GM18907 (cell line): ENCODE measurements around the gene OLFML2B.

ENCODE experiments used
- ATAC-seq: cut with Tn5 transposase; IDR thresholded peaks from one replicate; pipeline ENCODE4 v1.9.1; 2021; ENCODE audit warnings: mild to moderate bottlenecking, moderate library complexity; ENCODE audit not compliant: unreplicated experiment

OLFML2B gene

DNA sequence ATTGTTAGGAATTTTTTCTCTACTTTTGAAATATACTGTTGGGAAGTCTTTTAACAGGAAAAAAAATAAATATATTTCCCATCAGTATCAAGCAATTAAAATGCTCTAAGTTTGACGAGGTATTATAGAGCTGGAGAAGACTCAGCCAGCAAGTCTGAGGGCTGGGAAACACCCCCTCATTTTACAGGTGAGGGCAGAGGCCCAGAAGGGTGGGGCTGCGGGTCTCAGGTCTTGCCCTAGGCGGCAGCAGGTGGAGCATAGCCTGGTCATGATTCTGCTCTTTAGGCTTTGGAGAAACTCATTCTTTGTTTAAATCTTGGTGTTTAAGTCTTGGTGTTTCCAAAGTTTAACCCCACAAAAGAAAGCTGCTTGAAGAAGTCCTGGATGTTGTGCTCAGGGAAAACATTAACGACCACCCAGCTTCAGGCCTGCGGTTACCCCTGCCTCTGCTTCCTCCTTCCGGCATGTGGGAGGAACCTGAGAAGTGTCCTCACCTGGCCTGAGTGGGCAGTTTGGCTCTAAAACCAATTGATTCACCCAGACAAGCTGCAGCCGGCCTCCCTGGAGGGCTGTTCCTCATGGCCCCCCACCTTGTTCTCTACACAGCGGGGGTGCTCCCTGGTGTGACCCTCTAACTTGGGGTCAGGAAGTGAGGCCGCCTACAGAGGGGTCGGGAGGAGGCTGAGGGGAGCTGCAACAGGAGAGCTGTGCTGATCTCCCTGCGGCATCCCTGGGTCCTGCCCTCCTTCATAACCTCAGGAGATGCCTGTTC is 41.7 kb downstream of the OLFML2B start:
- ATAC-seq = no peak

- no peak for ATAC-seq
Observed at GRCh38 chr1:161981126-161981525, 42.5 kb downstream of the OLFML2B start.

GRCh38 chr1:161978011-161978790 is 45.5 kb downstream of the OLFML2B start:
- no peak for ATAC-seq

GRCh38 chr1:161973924-161974845 is 49.5 kb downstream of the OLFML2B start:
- ATAC-seq = no peak

DNA sequence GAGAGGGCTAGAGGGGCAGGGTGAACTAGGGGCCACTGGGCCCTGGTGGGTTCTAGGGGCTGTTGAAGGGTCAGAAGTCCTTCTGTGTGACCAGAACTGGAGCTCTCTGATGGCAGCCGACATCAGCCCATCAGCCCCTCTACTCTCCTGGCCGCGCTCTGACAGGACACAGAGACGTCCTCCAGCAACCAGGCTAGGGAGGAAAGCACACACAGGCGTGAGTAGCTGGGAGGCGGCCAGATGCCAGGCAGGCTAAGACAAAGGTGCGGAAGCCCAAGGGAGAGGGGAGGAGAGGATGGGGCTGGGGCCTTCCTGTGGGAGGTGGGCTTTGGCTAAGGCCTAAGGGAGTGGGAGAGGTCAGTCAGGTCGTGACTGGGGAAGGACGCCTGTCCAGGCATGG is 50.8 kb downstream of the OLFML2B start:
- no peak for ATAC-seq

GRCh38 chr1:161970633-161971032 is 53.0 kb downstream of the OLFML2B start:
- no peak for ATAC-seq

DNA sequence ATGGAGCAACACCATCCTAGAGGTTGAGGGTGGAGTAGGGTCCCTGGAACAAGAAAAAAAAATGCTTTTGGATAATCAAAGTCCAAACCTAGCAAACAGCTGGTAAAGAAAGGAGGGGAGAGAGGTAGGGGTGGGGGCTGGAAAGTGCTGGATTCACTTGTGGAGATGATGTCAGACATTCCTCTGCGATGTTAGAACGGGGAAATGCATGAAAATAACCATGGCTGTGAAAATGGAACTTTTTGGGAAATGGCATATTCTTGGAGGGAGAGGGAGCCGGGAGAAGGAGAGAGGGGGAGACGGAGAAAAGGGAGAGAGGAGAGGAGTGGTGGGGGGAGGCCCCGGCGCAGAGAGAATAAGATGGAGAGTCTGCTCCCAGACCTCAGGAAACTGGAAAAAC is 53.6 kb downstream of the OLFML2B start:
- no peak for ATAC-seq

GRCh38 chr1:161966067-161966466 is 57.6 kb downstream of the OLFML2B start:
- no peak for ATAC-seq

- ATAC-seq = peak; percentile 89
Observed at GRCh38 chr1:161962091-161962887, 61.4 kb downstream of the OLFML2B start.

DNA sequence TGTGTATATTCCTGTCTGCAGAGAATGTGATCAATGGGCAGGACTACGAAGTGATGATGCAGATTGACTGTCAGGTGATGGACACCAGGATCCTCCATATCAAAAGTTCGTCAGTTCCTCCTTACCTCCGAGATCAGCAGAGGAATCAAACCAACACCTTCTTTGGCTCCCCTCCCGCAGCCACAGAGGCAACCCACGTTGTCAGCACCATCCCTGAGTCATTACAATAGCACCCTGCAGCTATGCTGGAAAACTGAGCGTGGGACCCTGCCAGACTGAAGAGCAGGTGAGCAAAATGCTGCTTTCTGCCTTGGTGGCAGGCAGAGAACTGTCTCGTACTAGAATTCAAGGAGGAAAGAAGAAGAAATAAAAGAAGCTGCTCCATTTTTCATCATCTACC is 65.2 kb downstream of the OLFML2B start:
- ATAC-seq = no peak

- no peak for ATAC-seq
Observed at GRCh38 chr1:161956930-161957329, 66.7 kb downstream of the OLFML2B start.

DNA sequence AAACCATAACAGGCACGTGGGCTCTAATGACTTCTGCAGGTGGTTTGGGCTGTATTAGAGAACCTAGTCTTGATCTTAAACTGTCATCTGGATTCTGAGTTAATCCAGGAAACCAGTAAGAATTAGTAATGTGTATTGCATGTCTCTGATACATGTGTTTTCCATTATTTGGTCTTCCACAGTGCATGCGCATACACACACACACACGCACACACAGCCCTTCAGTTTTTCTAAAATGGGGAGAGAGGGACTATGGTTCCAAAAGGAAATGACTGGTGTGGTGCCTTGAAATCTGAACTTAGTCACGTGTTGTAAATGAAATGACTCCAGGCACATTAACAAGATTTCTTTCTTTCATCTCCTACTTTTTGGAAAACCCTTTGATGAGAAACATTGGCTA is 67.6 kb downstream of the OLFML2B start:
- no peak for ATAC-seq

- ATAC-seq = no peak
Observed at GRCh38 chr1:161955606-161956005, 68.1 kb downstream of the OLFML2B start.

DNA sequence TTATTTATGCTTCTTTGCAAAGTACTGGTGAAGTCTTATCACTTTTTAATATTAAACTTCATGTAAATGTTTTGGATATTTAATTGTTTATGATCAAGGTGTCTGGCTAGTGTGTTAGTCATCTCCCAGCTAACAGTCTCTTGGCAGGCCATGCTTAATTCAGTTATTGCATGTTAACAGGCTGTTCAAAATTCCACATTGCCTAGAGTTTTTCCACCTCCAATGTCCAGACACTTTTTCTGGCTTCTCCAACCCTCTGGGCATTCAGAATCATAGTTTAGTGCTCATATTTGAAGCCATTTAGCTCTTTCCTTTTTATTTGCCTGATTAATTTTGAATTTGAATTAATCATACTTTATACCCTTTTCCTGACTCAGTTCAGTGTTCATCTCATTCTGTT is 69.2 kb downstream of the OLFML2B start:
- ATAC-seq = no peak

DNA sequence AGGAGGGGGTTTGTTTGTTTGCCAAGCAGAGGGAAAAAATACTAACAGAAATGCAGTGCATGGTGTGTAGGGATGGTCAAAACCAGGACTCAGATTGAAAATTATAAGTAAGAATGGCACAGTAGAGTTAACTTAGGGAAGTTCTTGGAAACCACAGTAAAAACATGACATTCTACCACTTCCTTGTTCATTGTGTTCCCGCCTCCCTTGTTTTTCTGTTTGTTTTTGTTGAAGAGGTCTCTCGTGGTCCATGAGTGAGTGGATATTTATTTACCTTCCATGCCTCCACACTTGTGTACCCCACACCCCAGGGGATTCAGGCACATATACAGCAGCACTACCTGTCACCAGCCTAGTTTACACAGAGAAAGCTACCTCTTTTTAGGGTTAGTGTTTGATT is 69.6 kb downstream of the OLFML2B start:
- ATAC-seq = no peak

DNA sequence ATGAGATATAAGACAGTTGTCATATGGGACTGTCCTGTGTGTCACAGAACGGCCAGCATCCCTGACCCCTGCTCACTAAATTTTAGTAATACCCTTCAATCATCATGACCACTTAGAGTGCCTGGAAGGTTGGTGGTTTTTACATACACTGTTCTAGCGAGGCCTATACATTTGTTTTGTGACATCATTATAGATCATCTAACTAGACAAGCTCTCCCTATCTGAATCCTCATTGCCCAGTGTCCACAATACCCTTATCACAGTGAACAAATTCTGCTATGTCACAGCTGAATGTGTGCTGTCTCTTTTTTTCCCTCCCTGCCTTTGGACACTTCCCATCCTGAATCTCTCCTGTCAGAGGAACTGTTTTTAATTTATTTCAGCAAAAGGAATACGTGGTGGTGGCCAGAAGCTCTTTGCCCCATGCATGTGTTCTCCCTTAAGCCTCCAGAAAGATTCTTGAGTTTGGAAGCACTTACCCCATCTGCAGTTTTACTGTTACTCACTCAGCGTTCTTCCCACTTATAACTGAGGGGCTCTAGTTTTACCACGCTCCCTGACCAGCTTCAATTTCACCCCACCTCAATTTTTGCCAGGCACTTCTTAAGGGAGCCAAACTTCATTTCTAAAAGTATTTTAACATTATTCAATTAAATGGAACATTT is 70.3 kb downstream of the OLFML2B start:
- no peak for ATAC-seq

DNA sequence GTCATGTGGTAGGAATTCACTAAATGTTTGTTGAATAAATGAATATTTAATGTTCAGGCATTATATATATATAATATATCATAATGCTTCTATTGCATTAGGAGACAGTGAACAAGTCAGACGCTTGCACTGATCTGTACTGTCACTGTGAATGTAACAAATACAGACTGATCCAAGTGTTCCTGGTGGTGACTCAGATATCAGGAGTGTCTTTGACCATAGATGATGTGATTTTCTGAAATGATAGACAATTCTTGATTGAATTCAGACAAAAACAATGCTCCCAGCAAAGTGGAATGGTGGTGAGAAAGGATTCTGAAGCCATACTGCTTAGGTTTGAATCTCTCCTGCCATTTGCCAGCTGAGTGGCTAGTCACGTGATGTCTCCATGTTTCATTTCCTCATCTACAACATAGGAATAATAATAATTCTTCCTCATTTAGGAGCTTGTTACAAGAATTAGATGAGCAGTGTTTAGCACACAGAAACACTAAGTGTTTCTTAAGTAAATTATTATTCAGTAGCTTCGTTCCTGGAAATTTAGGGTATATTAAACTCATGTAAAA is 71.0 kb downstream of the OLFML2B start:
- ATAC-seq = no peak

DNA sequence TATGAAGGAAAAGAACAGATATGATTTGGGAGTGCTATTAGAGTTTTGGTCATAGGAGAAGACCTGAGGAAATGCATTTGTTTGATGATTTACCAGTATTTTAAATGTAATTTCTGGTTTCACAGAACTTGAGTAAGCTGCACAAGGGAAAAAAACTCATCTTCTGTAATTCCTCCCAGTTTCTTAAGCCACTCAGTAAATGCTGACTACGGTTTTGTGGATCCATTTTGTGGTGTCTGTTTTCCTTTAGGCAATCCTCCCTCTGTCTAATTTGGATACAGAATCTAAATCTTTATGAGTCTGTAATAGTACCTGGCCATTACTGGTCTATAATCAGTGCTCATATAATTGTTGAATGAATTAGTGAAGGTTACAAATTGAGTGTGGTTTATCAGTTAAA is 72.0 kb downstream of the OLFML2B start:
- no peak for ATAC-seq

- ATAC-seq = no peak
Observed at GRCh38 chr1:161950377-161950776, 73.3 kb downstream of the OLFML2B start.

GRCh38 chr1:161949548-161949947 is 74.1 kb downstream of the OLFML2B start:
- ATAC-seq = no peak
